NCI-H82 (cell line): ENCODE results near the gene ZFP64.
"Not testable (repeated sequence)": the region's sequence is repeated elsewhere in the genome, so short reads cannot be mapped to it uniquely, and the experiment has no call there.

Experiments used
- DNase-seq: peaks from one replicate; lab custom pipeline; 2025; lab: John Stamatoyannopoulos, UW

Gene ZFP64

DNA sequence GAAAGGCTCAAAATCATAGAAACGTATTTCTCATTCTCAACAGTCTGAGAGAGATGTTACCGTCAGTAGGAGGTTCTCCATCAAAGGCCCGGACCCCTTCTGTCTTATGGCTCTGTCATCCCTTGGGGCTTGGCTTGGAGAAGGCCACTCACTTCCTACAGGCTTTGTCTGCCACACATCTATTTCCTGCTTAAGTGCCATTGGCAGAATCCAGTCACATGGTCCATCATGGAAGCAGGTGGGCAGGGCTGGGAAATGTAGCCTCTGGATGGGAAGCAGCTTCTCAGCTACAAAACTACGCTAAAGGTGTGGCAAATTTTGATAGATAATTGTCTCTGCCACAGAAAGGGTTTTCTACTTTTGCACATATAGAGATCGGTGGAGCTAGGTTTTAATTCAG lies 12.6 kb upstream of the ZFP64 start:
- no peak for DNase-seq

DNA sequence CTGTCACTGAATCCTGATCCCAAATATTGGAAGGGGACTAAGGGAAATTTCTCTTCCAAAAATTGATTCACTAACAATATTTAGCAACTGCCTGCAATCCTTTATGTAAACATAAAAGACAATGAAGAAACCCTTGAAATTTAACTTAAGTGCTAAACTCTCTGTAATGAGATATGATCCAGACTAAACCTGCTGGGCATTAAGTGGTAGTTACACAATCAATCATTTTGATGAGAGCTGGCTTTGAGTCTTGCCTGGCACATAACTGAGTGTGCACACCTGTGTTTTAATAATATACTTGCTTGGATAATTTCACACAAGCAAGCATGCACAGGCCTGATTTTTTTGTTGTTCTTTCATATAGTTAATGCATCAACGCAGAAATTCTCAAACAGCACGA lies 9.8 kb upstream of the ZFP64 start:
- peak; percentile 15 for DNase-seq

DNA sequence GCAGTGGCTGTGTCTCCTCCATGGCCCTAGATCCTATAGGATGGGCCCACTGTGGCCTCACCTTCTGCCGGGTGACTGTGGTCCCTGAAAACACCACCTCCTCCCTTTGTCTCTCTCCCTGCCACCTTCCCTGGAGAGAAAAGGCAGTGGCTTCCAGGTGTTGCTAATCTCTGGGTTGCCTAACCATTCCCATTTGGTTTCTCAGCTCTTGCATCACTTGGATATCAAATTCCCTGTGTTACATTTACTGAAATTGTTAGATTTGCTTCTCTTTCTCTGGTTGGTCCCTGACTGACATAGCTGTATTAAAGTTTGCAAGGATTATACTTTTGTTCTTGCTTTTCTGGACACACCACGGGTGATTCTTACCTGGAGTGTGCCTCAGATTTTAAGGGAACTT lies 9.3 kb upstream of the ZFP64 start:
- DNase-seq, result no peak

DNA sequence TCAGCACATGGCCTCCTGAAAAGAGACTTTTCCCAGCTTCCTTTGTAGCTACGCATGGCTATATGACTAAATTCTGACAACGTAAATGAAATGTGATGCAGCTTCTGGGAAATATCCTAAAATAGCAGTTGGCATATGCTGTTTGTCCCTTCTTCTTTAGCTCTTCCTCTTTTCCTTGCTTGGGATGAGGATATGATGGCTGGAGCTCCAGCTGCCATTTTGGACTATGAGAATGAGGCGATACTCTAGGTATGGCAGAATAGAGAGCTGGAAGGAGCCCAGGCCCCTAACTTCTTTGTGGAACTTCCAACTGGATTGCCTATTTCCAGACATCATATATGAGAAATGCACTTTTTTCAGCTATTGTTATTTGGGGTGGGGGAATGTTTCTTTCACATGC lies 5.3 kb upstream of the ZFP64 start:
- DNase-seq, result no peak

DNA sequence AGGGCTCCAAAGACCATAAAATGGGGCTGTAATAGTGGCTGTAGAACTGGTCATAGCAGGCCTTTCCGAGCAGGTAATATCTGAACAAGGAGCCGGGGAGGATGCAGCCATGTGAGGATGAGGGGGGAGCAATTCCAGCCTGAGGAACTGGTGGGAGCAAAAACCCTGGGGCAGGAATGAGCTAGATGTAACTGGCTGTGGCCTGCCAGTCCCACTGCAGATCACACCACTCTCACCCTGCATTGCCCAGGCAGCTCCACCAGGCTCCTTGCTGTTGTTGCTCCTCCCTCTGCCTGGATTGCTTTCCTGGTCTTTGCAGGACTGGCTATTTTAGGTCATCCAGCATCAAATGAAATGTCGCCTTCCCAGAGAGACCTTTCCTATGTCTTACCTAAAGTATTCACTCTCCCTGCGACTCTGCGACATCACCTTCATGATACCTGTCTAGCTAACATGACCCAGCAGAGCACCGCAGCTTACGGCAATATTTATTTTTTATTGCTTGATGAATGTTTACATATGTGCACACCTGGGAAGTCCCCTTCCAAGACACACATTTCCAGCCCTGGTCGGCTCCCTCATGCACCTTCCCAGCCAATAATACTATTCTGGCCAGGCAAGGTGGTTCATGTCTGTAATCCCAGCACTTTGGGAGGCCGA lies 2.4 kb upstream of the ZFP64 start:
- DNase-seq, result no peak

DNA sequence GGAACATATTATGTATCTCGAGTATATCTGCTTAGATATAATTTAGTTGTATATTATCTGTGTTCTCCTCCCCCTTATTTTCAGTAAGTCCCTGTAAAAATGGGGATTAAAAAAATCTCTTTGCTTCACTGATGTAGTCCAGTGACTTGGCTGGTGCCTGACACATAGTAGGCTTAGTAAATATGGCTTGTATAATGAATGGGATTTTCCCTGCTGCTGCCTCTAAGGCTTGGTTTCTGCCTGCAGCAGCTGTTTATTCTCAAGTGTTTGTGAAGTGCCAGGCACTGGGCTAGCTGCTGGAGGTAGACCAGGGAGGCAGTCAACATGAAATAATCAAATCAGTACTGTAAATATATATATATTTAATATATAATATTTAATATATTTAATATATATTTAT lies 1.6 kb upstream of the ZFP64 start:
- peak; percentile 52 for DNase-seq

DNA sequence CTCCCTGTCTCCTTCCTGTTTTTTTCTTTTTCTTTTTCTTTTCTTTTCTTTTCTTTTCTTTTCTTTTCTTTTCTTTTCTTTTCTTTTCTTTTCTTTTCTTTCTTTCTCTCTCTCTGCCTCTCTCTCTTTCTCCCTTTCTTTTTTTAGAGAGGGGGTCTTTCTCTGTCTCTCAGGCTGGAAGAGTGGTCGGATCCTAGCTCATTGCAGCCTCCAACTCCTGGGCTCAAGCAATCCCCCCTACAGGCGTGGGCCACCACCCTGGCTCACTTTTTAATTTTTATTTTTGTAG lies 1.1 kb upstream of the ZFP64 start:
- not testable (repeated sequence) for DNase-seq

DNA sequence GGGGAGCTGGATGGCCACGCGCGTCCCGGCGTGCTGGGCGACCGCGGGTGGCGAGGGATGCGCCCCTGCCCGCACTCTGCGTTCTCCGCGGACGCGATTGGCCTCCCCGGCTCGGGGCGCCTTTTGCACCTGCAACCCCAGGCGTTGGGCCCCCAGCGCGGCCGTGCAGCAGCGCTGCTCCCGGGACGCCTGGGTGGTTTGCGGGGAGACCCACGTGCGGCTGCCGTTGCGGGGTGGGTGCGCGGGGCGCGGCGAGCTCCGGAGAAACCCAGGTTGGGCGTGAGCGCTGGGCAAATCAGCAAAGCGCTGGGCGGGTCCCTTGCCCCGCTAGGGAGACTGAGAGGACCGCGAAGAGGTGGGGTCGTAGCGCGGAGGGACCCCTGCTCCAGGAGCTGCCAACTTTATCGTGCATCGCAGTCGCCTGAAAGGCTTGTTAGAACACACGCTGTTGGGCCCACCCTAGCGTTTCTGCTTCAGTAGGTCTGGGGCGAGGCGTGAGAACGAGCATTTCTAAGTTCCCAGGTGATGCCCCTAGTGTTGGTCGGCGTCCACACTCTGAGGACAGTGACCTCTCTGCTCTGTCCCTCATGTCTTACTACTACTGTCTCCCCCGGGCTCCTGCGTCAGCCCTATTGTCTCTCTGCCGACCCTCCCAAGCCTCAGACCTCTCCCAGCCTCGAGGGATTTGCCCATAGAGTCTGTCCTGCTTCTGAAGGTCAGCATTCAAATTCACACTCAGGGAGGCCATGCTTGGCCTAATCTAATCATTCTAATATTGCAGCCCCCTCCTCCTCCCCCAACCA lies 538 bp upstream of the ZFP64 start:
- DNase-seq, result peak; percentile 81

DNA sequence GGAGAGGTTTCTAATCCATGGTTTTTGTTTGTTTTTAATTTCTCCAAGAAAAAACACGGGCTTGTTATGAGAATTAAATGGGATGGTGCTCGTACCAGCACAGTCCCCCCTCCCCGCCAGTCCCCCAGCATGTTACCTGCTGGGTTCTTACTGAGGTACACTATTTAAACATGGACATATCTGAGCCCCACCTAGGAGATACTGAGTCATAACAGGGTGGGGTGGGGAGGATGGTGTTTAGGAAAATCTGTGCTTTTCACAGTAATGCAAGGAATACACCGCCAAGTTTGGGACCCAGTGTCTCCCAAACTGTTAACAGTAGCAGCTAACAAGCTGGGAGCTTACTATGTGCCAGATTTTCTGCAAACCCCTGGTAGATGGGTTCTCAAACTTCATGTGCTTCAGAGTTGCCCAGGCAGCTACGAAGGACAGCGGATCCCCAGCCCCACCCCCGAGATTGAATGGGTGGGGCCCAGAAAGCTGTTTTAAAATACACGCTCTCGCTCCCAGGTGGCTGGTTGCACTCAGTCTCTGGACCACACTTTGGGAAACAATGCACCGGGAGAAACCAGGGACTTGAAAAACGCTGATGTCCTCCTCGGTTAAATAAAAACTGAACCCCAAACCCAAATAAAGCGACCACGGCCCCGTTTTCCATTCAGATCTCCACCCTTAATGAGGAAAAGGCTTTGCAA lies 995 bp downstream of the ZFP64 start:
- peak; percentile 73 for DNase-seq

DNA sequence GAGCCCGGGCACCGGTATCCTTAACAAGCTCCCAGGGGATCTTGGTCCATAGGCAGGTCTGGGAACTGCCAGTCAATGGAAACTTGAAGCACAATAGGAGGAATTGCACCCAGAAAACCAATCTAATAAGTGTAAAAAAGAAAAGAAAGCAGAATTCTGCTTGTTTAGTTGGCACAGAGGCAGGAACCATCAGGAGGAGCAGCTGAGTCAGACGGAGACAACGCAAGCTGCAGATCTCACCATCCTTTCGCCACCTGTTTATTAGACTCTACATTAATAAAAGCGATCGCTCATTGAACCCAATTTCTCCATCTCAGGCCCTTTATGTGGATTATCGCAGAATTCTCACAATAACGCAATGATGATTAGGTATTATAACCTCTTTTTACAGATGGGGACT lies 9.8 kb downstream of the ZFP64 start:
- no peak for DNase-seq

DNA sequence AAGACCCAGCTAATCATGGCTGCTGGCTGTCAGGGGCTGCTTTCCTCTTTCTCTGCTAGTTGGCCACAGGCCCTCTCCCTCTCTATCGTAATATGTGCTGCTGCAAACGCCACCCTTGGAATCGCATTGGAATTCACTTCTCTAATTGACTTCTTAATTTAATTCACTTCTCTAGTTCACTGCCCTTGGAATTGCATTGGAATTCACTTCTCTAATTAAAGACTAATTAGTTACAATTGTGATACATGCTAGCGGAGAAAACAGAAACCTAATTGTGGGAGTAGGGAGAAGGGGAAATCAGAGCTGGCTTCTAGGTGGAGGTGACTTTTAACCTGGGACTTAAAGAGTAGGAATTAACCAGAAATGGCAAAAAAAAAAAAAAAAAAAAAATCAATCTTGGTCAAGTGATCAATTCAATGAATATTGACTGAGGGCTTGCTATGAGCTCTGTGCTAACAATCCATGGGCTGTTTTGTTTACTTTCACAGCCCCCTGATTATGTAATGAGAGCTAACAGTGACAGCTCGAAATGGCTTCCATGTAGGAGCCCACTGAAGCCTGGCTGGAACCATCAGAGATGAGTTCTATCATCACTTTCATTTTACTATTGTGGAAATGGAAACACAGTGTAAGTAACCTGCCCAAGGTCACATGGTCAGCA lies 11.3 kb downstream of the ZFP64 start:
- DNase-seq, result no peak

DNA sequence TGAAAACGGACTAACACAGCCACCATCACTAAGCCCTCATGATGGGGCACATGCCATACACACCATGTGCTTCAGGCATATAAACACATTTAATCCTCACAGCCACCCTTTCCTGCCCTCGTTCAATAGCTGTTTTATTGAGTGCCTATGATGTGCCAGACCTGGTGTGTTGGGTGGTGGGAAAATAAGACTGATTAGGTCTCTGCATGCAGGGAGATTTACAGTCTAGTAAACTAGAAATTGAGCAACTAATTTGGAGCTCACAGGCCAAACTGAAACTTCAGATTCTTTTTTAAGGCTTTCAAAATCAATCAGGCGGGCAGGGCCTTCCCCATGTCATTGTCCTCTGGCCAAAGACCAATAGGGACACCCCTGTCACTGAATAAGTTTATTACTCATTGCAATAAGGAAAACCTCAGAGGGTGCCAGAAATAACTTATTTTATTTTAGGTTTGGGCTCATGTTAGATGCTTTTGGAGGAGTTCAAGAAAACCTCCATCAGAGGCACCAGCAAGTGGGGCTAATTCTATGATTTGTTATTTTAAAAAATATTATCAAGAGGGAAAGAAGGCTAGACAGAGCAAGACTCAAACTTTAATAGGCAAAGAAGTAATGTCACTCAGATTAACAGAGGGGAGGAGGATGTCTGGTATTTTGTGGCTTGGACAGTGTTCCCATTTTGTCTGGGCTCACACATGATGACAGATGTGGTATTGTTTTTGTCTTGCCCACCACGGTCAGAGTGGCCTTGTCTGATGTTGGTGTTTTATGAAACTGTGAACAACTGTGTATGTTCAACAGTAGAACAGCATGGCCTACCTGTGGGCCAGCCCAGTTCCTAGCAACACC lies 12.0 kb downstream of the ZFP64 start:
- DNase-seq, result no peak

DNA sequence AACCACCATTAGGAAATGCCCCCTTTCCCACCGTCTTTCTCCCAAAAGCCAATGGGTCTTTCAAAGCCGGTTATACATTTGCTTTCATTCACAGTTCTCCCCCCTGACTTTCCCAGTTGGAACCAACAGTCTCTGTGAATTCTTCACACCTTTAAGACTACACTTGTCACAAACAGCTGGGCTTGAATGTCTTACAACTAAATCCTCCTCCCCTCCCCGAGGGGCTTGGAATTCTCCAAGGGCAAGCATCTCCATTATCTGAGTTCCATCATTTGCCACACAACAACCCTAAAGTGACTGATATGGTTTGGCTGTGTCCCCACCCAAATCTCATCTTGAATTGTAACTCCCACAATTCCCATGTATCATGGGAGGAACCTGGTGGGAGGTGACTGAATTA lies 12.9 kb downstream of the ZFP64 start:
- DNase-seq, result no peak

DNA sequence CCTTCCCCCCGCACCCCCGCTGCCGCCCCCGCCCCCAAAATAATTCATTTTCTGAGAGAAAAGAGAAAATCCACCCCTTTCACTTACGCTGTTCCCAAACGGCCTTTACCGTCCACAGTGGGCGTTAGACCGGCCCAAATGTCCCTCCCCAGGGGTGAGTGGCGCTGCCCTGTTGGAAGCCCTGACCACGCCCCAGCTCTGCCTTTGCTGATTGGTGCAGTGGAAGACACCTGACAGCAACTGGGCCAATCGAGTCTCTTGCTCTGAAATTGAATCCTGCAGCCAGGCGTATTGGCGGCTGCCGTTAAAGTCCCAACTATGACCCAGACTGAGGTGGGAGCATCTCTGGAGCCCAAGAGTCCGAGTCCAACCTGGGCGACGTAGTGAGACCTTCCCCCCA lies 15.7 kb downstream of the ZFP64 start:
- DNase-seq, result no peak

DNA sequence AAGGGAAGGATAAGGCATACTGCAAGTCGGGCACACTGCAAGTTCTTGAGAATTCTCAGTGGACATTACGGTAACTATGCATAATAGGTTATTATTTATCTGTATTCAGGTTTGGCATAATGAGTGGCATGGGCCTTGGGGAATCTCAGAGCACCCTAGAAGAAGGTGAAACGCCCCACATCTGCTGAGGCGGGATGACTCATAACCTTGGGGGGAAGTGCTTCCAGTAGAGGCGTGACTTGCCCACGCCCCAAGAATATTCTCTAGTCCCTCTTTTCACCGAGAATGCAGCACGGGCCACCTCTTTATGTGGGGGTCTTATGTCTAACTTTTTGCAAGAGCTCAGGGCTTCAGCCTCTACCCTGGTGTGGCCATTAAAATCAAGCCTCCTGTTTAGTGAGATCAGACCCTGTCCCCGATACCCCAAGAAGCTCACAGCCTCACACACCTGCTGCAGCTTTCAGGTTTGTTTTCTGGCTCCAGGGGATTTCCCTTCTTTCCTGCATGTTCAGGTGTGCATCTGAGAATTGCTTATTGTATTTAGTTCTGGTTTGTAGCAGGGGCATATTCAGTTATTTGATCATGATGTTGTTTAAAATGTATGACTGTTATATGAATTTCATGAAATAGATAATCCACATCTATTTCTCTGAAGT lies 19.1 kb downstream of the ZFP64 start:
- DNase-seq, result no peak

DNA sequence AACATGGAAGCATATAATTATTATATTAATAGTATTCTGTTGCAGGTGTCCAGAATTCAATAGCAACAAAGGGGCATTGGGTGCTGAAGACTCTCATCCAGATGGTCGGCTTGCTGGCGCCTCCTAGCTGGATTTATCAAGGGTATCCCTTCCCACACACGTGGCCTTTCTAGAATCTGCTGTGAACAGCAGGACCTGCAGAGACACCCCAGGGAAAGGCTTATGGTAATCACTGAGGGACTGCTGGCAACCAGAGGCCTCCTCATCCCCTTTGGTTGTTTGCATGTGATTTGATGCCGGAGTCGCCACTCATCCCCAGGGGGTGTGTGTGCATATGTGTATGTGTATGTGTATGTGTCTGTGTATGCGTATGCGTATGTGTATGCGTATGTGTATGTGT lies 20.6 kb downstream of the ZFP64 start:
- DNase-seq, result peak; percentile 35

DNA sequence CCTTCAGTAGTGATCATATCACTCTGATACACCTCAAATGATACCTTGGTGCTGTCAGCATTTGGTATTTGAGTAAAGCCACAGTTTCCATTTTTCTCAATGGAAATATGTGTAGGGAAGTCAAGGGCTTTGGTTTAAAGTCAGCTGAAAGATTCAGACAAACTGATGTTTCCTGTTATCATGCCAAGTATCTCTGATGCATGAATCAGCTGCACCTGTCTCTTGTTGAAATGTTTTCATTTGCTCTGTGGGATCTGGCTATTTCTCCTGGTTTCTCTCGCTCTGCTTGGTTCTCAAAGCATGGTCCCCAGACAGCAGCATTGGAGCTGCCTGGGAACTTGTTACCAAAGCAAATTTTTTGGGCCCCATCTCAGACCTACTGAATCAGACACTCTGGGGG lies 23.5 kb downstream of the ZFP64 start:
- DNase-seq, result no peak

DNA sequence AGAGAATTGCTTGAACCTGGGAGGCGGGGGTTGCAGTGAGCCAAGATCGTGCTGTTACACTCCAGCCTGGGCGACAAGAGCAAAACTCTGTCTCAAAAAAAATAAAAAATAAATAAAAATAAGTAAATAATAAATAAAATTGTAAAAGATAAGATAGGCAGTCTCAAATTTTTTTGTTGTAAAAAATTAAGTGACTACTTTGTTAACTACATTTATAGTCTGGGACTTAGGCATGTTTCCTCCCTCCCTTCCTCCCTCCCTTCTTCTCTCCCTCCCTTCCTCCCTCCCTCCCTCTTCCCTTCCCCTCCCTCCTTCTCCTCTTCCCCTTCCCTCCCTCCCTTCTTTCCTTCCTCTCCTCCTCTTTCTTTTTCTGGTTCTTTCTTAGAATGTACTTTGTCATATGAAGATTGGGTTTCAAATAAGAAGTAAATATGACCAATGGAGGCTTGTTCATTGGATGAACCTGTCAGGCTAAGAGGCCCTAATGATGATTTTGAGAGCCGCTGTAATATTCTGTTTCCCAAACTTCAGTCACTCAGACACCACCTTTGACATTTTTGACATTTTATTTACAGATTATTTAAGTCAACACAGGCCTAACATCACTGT lies 24.2 kb downstream of the ZFP64 start:
- DNase-seq, result no peak

DNA sequence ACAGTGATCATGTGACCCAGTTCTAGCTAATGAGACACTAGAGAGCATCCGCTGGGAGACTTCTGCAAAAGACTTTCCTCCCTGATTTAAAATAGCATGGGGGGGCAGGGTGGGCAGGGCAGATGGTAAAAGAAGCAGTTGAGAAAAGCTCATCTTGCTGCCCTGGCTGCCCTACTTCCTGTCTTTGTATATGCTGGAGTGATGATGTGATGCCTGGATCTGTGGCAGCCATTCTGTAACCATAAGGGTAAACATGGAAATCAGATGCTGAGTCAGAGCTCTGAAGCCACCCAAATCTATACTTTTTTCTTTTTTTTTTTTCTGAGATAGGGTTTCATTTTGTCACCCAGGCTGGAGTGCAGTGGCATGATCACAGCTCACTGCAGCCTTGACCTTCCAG lies 25.4 kb downstream of the ZFP64 start:
- no peak for DNase-seq

DNA sequence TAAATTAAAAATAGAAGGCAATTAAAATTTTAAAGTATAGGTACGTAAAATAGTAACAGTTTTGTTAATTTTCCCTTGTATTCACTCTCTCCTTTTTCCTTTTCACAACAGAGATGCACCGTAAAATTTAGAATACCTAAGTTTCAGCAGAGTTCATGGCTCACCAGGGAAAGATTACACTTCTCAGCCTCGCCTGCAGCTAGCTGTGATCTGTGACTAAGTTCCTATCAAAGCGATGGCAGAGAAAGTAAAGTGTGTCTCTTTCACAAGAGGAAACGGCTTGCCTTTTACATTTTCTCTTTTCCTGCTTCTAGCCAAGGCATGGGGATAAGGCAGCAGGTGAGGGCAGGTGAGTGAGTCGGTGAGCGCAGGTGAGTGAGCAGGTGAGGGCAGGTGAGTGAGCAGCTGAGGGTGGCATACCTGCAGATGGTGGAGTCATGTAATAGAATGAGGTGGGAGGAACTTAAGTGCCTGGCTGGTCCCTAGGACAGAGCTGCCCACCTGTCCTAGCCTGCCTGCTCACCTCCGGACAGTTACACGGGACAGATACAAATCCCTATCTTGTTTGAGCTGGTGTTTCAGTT lies 30.9 kb downstream of the ZFP64 start:
- no peak for DNase-seq
